Body of pancreas (tissue), 4 donors: ENCODE measurements around the gene BCKDK.

ENCODE experiments used
- CTCF ChIP-seq, 7 experiments: fragments of 450-650 bp in 4 of 7; fragments of 200-600 bp in 3 of 7; sonication (generic) in 3 of 7; IDR thresholded peaks; one replicate each; pipeline ENCODE4 v1.5.1; 2016 to 2019; ENCODE audit warnings: antibody characterized with exemption in 7 of 7
- POLR2A ChIP-seq, 3 donors: fragments of 450-650 bp; IDR thresholded peaks; one replicate each; pipeline ENCODE4 v1.6.1; 2016; ENCODE audit warnings: antibody characterized with exemption in 3 of 3, mild to moderate bottlenecking in 2 of 3

- TF ChIP-seq CTCF (IDR thresholded peaks at IDR 0.05) = no peak
- no peak for TF ChIP-seq POLR2A (IDR thresholded peaks at IDR 0.05)
These were observed 35.5 kb downstream of the BCKDK start for GRCh38 chr16:31143694-31144148.
